Activated gamma-delta T cell treated with anti-CD3 and anti-CD28 coated beads, Interleukin-2, amount 50 U/mL, for 16 hours (primary cell): ENCODE measurements around the gene STXBP1.
A peak's percentile ranks its signal among the peaks of the same experiment; 100 is the strongest.

Experiments used
- DNase-seq: peaks from one replicate; pipeline ENCODE4 v3.0.0-alpha.2; 2020; ENCODE audit warnings: low read depth

The STXBP1 gene

DNA sequence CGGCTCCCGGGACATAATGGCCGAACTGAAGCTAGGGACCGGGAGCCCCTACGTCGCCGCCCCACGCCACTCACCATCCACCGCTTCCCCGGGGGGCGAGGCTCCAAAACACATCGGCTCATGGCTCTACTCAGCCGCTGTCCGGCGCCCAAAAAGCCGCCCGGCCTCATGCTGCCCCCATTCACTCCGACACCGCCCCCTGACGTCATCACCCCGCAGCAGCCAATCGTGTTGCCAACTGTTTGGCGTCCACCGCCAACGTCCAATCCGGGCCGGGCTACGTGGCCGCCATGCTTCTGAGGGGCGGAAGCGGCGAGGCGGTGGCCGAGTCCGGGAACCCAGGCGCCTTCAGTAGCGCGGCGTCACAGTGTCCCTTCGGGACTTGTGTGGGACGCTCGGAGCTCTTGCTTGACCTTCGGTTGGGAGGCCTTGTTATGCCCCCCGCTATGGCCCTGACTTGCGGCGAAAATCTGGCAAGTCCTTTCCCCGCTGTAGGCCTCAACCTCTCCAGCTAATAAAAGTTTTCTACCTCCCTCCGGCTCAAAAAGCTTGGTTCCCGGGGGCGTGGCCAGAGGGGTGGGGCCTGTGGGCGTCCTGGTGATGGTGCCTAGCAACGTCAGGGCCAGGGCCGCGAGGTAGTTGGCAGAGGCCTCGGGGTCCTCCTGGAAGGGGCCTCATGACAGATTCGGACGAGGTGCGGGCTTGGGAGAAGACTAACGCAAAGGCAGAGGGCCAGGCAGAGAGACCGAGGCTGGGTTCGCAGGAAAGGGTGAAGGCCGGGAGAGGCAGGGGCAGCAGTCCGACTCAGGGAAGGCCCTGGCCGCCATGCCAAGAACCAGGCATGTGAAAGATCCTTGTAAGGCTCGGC, 103.6 kb downstream of the STXBP1 start, which contains the start of the genes PTRH1 and TTC16:
PTRH1 (minus strand) TSS at position 194 of the 868 bp plus-strand sequence; CDS start at position 170, 24 bp downstream.
TTC16 (plus strand) TSS at position 610 of the 868 bp plus-strand sequence; CDS start at position 677, 67 bp downstream.
- DNase-seq = peak; percentile 95

- DNase-seq = no peak
Observed at GRCh38 chr9:127716412-127716811, 104.3 kb downstream of the STXBP1 start.

GRCh38 chr9:127717766-127718165, 105.7 kb downstream of the STXBP1 start:
- no peak for DNase-seq

- DNase-seq = no peak
Observed at GRCh38 chr9:127720031-127720864, 108.2 kb downstream of the STXBP1 start.

GRCh38 chr9:127720865-127721227, 108.8 kb downstream of the STXBP1 start:
- no peak for DNase-seq

GRCh38 chr9:127721391-127721821, 109.3 kb downstream of the STXBP1 start:
- DNase-seq = no peak

DNA sequence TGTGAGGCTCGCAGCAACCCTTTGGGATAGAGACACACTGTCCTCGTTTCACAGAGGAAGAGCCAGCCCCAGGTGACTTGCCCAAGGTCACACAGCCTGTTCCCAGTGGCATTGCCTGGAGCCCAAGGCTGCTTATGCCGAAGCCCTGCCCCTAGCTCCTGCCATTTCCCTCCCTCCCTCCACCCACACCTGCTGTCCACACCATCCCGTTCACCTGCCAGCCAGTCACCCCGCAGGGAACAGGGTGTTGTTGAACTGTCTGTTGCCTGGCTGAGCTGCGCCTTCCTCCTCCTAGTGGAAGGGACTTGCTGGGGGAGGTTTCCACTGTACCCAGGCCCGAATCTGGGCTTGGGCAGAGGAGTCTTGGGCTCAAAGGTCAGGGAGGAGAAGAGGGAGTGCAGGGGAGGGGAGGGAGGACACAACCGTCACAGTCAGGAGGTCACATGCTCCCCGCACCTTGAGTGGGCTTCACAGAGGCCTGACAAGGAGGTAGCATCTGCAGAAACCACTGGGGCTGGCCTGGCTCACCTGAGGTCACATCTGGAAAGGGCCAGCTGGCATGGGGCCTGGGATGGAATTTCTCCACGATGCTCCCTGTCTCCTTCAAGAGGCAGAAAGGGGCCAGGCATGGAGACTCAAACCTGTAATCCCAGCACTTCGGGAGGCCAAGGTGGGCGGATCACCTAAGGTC, 110.1 kb downstream of the STXBP1 start:
- DNase-seq = no peak

DNA sequence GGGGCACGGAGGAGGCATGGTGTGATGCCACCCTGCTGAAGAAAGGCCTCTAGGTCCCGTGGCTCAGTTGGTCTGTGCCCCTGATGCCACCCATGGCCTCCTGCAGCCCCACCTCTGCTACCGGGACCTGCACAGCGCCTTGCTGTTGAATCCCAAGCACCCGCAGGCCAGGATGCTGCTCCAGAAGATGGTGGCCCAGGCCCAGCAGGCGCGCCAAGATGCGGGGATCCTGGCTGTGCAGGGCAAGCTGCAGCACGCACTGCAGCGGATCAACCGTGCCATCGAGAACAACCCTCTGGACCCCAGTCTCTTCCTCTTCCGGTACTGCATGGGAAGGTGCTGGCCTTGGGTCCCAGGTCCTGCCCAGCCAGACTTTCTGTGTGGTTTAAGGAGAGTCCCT, 110.9 kb downstream of the STXBP1 start:
- no peak for DNase-seq

DNA sequence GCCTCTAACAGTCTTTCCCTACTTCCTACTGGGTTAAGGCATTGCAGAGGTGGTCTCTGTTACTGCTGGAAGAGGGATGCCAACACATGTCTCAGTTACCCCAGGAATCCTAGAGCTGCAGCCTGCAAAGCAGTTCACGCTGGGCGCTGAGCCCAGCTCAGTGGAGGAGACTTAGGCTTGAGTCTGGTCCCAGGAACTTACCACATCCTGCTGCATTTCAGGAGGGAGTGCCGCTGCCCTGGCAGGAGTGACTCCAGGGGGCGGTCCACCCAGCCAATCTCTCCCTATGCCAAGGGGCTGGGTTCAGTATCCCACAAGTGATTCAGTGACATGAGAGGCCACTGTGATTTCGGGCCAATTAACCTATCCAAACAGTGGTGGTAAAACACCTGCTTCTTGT, 111.4 kb downstream of the STXBP1 start:
- DNase-seq = no peak

- DNase-seq = no peak
Observed at GRCh38 chr9:127724012-127724411, 111.9 kb downstream of the STXBP1 start.

DNA sequence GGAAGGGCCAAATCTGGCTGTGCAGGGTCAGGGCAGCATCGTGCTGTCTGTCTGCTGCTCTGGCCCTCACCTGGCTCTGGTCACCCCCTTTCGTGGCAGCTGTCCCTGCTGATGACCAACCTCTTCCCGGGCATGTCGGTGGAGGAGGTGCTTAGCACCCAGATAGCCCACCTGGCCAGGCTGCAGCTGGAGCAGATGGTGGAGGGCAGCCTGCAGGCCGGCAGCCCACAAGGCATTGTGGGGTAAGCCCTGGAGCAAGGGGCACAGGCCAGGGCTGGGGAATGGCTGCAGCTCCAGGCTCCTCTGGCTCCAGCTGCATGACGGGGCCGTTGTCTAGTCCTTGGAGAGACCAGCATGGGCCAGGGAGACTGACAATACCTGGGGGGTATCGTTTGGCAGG, 114.8 kb downstream of the STXBP1 start:
- no peak for DNase-seq

GRCh38 chr9:127728808-127729207, 116.7 kb downstream of the STXBP1 start:
- DNase-seq = no peak

DNA sequence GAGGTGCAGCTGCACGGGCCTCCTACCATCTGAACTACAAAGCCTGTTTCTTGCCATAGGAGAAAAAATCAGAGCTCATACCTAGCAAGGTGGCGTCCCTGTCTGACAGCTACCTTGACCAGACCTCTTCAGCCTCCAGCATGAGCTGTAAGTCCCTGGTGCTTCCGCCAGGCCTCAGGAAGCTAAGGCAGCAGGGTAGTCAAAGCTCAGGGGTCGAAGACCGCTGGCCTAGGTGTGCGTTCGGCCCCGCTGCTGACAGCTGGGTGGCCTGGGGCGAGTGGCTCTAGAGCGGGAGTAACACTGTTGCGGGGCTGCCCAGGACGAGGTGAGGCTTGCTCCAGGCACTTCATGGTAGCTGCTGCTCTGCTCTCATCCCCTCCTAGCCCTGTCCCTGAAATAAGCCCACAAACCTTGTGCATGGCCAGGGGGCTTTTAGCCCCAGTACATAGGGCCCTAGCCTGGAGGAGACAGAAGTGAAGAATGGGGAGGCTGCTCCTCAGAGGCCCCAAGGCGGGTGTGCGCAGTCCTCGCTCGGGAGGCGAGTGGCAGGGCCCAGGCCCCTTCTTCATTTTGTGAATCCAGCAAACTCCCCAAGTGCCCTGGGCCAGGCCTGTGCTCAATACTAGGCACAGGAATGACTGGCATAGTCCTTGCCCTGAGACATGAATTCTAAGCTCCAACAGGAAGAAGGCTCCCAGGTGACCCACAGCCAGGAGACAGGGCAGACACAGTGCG, 117.6 kb downstream of the STXBP1 start:
- no peak for DNase-seq

GRCh38 chr9:127730262-127730661, 118.2 kb downstream of the STXBP1 start:
- no peak for DNase-seq

GRCh38 chr9:127730799-127731410, 118.8 kb downstream of the STXBP1 start:
- DNase-seq = no peak

- no peak for DNase-seq
Observed at GRCh38 chr9:127731938-127732337, 119.9 kb downstream of the STXBP1 start.

- DNase-seq = no peak
Observed at GRCh38 chr9:127732444-127732843, 120.4 kb downstream of the STXBP1 start.

DNA sequence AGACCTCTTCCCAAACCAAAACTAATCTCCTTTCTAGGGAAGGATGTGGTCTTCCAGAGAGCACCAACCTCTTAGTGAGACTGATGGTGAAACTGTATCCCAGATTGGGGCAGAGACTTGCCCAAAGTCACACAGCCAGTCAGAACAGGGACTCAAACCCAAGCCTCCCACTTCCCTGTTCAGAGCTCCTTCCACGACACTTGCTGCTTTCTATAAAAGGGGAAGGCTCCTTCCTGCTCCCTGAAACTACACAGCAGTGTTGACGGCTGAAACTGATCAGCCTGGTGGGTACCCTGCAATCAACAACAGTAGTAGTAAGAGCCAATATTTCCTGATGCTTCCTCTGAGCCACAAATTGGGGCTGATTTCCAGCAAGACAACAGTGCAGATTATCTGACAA, 121.5 kb downstream of the STXBP1 start:
- no peak for DNase-seq

- DNase-seq = no peak
Observed at GRCh38 chr9:127734247-127734746, 122.2 kb downstream of the STXBP1 start.

DNA sequence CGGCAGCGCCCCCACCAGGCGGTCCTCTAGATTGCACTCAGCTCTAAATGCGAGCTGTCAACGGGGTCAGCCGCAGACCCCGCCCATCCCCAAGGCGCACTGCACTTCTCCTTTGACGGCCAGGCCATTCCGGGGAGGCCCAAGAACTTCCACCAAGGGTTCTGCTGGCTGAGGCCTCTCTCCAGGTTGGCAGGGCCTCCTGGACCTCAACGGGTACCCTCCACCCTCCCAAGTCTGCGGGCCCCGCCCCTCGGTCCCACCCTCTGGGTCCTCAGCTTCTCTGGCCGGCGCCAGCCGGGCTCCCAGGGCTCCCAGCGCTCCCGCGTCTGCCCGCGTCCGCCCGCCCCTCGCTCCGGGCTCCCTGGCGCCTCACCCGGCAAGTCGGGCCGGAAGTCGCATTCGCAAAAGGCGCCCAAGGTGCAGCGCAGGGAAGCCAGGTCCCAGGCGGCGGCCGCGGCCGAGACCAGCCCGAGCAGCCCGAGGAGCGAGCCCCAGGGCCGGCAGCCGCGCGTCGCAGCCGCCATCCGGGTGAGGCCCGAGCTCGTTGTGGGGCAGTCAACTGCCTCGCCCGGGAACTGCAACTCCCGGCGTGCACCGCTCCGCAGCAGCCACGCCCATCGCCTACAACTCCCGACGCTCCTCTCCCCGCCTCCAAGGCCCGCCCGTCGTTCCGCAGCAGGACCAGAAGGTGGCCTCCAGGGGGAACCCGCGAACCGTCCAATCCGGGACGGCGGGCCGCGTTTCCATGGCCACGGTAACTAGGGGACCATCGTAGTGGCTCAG, 122.9 kb downstream of the STXBP1 start, which contains the start of gene TOR2A:
TOR2A (minus strand) TSS at position 548 of the 783 bp plus-strand sequence; CDS start at position 524, 24 bp downstream.
- peak; percentile 98 for DNase-seq
